ENCODE measurements around the gene RMI2. TPM values are rescaled to one million over a fixed set of nuclear protein-coding genes. Genes with fewer than 3 reads are reported as not detected.
A peak's percentile ranks its signal among the peaks of the same experiment; 100 is the strongest.
"Not testable (repeated sequence)": the region's sequence is repeated elsewhere in the genome, so short reads cannot be mapped to it uniquely, and the experiment has no call there.

The RMI2 gene
- total RNA-seq, 2 experiments from 2014 or later: 1.3 to 1.5 TPM

GRCh38 chr16:11367483-11367906 is 22.2 kb downstream of the RMI2 start:
- Histone ChIP-seq H3K4me3 (ENCODE audit: low read length) (no peak overlapping the region), H3K36me3 (ENCODE audit: insufficient read depth, low read length) (no peaks in the 10 kb centered on the region), H3K9me3 (ENCODE audit: control insufficient read depth in 1 of 2, insufficient read depth in 1 of 2, low read length in 2 of 2) (no peaks in the 10 kb centered on the region), H3K27me3 (ENCODE audit: control insufficient read depth in 1 of 2, insufficient read depth in 2 of 2, low read length in 2 of 2) (no peaks in the 10 kb centered on the region), H3K4me1 (ENCODE audit: insufficient read depth, low read length) (peaks cover 11% of the 10 kb centered on the region), H3K27ac (ENCODE audit: low read depth in 1 of 2, low read length in 2 of 2) (no peak overlapping the region)
- no peak overlapping the region for H3K4me3 Mint-ChIP-seq
- no peaks in the 10 kb centered on the region for H3K36me3 Mint-ChIP-seq (ENCODE audit: low read depth)
- ChIA-PET POLR2A (no interaction called here), CTCF (no interaction called here)
- no peaks in the 10 kb centered on the region for H3K27me3 Mint-ChIP-seq
- DNase-seq (no peak), ATAC-seq (ENCODE audit: poor library complexity) (no peak)
- peaks cover 27% of the 10 kb centered on the region for H3K4me1 Mint-ChIP-seq (ENCODE audit: low read depth)
- no peak for TF ChIP-seq CTCF (IDR thresholded peaks at IDR 0.05)
- H3K9me3 Mint-ChIP-seq: no peaks in the 10 kb centered on the region
- intact Hi-C loops (cut with DNase I, micrococcal nuclease): no loop called here
- no peak overlapping the region for H3K27ac Mint-ChIP-seq

- intact Hi-C loops (cut with DNase I, micrococcal nuclease): loop anchor here in 1 of 2 experiments (2.0 kb wide), 2 partner anchors 16 to 406 kb away; no protein-coding TSS in a partner anchor
- Mint-ChIP-seq H3K27me3 (no peaks in the 10 kb centered on the region), H3K27ac (no peak overlapping the region), H3K36me3 (ENCODE audit: low read depth) (no peaks in the 10 kb centered on the region), H3K9me3 (no peaks in the 10 kb centered on the region), H3K4me1 (ENCODE audit: low read depth) (peaks cover 9% of the 10 kb centered on the region), H3K4me3 (no peak overlapping the region)
- ATAC-seq (ENCODE audit: poor library complexity): peak; percentile 70
- H3K27ac ChIP-seq (ENCODE audit: low read depth in 1 of 2, low read length in 2 of 2): no peak overlapping the region
- peak in 3 of 14 experiments; percentile 13 to 69 (median 68) for DNase-seq
- TF ChIP-seq CTCF (IDR thresholded peaks at IDR 0.05): no peak
- no peaks in the 10 kb centered on the region for H3K27me3 ChIP-seq (ENCODE audit: control insufficient read depth in 1 of 2, insufficient read depth in 2 of 2, low read length in 2 of 2)
- H3K4me1 ChIP-seq (ENCODE audit: insufficient read depth, low read length): no peaks in the 10 kb centered on the region
- ChIA-PET CTCF (interaction anchor here (1.6 kb wide), 1 partner anchor 16 kb away, joined by 8 read pairs; no protein-coding TSS in a partner anchor), POLR2A (interaction anchor here (1.9 kb wide), 1 partner anchor 16 kb away, joined by 9 read pairs; no protein-coding TSS in a partner anchor)
- no peaks in the 10 kb centered on the region for H3K36me3 ChIP-seq (ENCODE audit: insufficient read depth, low read length)
- no peaks in the 10 kb centered on the region for H3K9me3 ChIP-seq (ENCODE audit: control insufficient read depth in 1 of 2, insufficient read depth in 1 of 2, low read length in 2 of 2)
- H3K4me3 ChIP-seq (ENCODE audit: low read length): no peak overlapping the region
Observed at GRCh38 chr16:11370084-11370931, 25.0 kb downstream of the RMI2 start.

- not testable (repeated sequence) for H3K27ac Mint-ChIP-seq; H3K4me3 ChIP-seq (ENCODE audit: low read length); H3K27me3 ChIP-seq (ENCODE audit: control insufficient read depth in 1 of 2, insufficient read depth in 2 of 2, low read length in 2 of 2); H3K9me3 Mint-ChIP-seq; H3K27ac ChIP-seq (ENCODE audit: low read depth in 1 of 2, low read length in 2 of 2); H3K36me3 Mint-ChIP-seq (ENCODE audit: low read depth); H3K9me3 ChIP-seq (ENCODE audit: control insufficient read depth in 1 of 2, insufficient read depth in 1 of 2, low read length in 2 of 2); H3K4me1 ChIP-seq (ENCODE audit: insufficient read depth, low read length); H3K36me3 ChIP-seq (ENCODE audit: insufficient read depth, low read length); H3K4me3 Mint-ChIP-seq; DNase-seq; ATAC-seq (ENCODE audit: poor library complexity); H3K27me3 Mint-ChIP-seq; H3K4me1 Mint-ChIP-seq (ENCODE audit: low read depth)
- intact Hi-C loops (cut with DNase I, micrococcal nuclease): loop anchor here in 1 of 2 experiments (2.0 kb wide), 2 partner anchors 16 to 406 kb away; no protein-coding TSS in a partner anchor
- ChIA-PET POLR2A (interaction anchor here (1.9 kb wide), 1 partner anchor 17 kb away, joined by 9 read pairs; no protein-coding TSS in a partner anchor), CTCF (interaction anchor here (1.4 to 1.6 kb wide), 2 partner anchors 16 to 407 kb away, joined by 6 to 8 read pairs; no protein-coding TSS in a partner anchor)
Observed at GRCh38 chr16:11370932-11371279, 25.6 kb downstream of the RMI2 start.

Data from CD4-positive, alpha-beta T cell (primary cell).